Measurements from ENCODE around the gene HPSE.
"Not testable (repeated sequence)": the region's sequence is repeated elsewhere in the genome, so short reads cannot be mapped to it uniquely, and the experiment has no call there.

Gene HPSE

GRCh38 chr4:83281307-83281706, 53.3 kb downstream of the HPSE start:
- DNase-seq = no peak

GRCh38 chr4:83276299-83277040, 58.2 kb downstream of the HPSE start:
- DNase-seq = no peak

GRCh38 chr4:83273926-83274325, 60.7 kb downstream of the HPSE start:
- not testable (repeated sequence) for DNase-seq

- no peak for DNase-seq
Observed at GRCh38 chr4:83272900-83273299, 61.7 kb downstream of the HPSE start.

GRCh38 chr4:83269256-83269655, 65.4 kb downstream of the HPSE start:
- no peak for DNase-seq

- no peak for DNase-seq
Observed at GRCh38 chr4:83268491-83268890, 66.2 kb downstream of the HPSE start.

- DNase-seq = no peak
Observed at GRCh38 chr4:83267830-83268475, 66.7 kb downstream of the HPSE start.

- DNase-seq = no peak
Observed at GRCh38 chr4:83267121-83267829, 67.4 kb downstream of the HPSE start.

GRCh38 chr4:83266689-83267088, 68.0 kb downstream of the HPSE start:
- DNase-seq = no peak

- DNase-seq = no peak
Observed at GRCh38 chr4:83263106-83263505, 71.5 kb downstream of the HPSE start.

GRCh38 chr4:83262682-83263081, 72.0 kb downstream of the HPSE start:
- no peak for DNase-seq

GRCh38 chr4:83261307-83261706, 73.3 kb downstream of the HPSE start:
- no peak for DNase-seq

GRCh38 chr4:83259586-83259985, 75.1 kb downstream of the HPSE start:
- DNase-seq = no peak

- DNase-seq = no peak
Observed at GRCh38 chr4:83258461-83258860, 76.2 kb downstream of the HPSE start.

- no peak for DNase-seq
Observed at GRCh38 chr4:83257811-83258210, 76.8 kb downstream of the HPSE start.

GRCh38 chr4:83255584-83255983, 79.1 kb downstream of the HPSE start:
- DNase-seq = no peak

- DNase-seq = peak; percentile 71
Observed at GRCh38 chr4:83252782-83253405, 81.8 kb downstream of the HPSE start.

GRCh38 chr4:83251447-83251830, 83.2 kb downstream of the HPSE start:
- DNase-seq = no peak

- no peak for DNase-seq
Observed at GRCh38 chr4:83250687-83251446, 83.8 kb downstream of the HPSE start.

- DNase-seq = no peak
Observed at GRCh38 chr4:83248486-83248885, 86.2 kb downstream of the HPSE start.

GRCh38 chr4:83247415-83248357, 87.0 kb downstream of the HPSE start:
- no peak for DNase-seq

All from activated CD8-positive, alpha-beta memory T cell treated with anti-CD3 and anti-CD28 coated beads, Interleukin-2, amount 50 U/mL, for 48 hours (primary cell).